Mucosa of gallbladder (tissue), 1 donor: Measurements from ENCODE around the gene VPS9D1. TPM values are rescaled to one million over a fixed set of nuclear protein-coding genes. Genes with fewer than 3 reads are reported as not detected.
"Not testable (repeated sequence)": the region's sequence is repeated elsewhere in the genome, so short reads cannot be mapped to it uniquely, and the experiment has no call there.

Experiments
- DNase-seq: peaks from one replicate; pipeline ENCODE4 v3.0.0-alpha.2; 2020; ENCODE audit warnings: low spot score
- total RNA-seq: library from RNA; stranded (reverse); gene quantifications from one replicate; pipeline ENCODE4 v1.2.1, GENCODE V29; 2021
- donor health status: DM: no; HTN: no; CAD: no.

VPS9D1 gene
- total RNA-seq, 1 donor from 2014 or later = 20.8 TPM

DNA sequence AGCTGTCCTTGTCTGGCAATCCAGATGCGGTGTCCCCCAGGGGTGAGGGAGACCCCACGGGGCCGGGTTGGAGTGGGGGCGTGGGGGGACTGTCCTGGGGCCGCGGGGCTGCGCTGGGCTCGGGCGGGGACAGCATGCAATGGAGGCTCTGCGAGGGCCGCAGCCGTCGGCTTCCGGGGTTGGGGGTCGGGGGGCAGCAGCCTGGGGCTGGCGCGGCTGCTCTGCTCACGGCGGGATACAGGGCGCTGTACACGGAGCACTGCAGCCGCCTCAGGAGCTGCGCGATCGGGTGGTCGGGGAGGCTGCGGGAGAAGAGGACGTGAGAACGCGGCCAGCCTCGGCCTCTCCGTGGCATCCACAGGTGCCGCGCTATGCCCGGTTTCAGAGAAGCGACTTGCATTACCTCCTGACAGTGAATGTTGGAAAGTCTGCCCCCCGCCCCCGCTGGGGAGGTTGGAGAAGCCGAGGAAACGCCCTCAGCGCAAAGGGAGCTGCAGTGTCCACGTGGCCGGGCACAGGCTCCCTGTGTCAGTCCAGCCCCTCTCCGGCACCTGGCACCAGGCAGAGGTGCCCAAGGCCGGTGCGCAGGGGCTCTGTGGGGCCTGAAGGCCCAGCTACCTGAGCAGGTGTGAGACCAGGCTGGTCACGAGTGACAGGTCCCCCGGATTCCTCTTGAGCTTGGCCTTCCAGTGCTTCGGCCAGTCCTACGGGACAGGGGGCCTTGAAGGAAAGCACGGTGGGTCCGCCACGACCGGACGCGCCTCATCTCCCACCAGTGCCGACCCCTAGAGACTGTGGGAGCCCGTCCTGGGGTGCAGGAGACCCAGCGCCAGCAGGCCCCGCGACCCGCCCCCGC, 9.8 kb downstream of the VPS9D1 start:
- no peak for DNase-seq

DNA sequence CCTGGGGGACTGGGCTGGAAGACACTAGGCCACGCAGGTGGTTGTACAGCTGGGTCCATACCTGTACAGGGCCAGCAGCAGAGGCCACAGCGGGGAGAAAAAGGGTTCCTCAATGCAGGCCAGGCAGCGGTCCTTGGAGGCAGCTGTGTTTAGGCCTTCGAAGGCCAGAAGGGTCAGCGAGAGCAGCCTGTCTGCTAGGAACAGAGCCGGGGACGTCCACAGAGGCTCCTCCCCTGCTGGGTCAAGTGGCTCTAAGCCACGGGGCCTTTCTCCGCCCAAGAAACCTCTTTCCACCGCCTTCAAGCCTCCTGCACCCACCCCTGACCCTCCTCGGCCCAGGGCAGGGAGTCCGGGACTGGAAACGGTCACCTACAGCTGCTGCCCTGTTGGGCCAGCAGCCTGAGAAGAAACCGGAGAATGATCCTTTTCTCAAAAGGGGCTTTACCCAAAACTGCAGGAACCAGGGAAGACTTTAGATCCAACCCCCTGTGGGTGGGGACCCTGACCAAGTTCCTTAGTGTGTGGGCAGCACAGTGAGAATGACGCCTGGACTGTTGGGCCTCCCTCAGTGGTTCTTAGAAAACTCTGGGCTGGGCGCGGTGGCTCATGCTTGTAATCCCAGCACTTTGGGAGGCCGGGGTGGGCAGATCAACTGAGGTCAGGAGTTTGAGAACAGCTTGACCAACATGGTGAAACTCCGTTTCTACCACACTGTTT, 10.8 kb downstream of the VPS9D1 start:
- no peak for DNase-seq

DNA sequence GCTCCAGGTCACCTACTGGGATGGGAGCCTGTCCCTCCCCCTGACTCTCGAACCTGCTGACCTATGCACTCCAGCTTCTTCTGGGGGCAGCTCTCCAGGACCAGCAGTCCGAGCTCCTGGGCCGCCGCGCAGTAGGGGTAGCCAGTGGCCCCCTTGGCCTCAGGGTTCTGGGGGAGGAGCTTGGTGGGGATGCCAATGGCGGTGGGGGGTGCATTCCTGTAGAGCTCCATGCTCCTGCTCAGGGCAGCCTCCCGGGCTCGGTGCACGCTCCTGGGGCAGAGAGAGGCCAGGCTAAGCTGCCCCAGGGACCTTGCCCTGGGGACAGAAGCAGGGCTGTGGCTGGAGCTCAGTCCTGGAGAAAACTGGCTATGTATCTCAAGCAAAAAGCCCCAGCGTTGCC, 11.5 kb downstream of the VPS9D1 start:
- DNase-seq = no peak

DNA sequence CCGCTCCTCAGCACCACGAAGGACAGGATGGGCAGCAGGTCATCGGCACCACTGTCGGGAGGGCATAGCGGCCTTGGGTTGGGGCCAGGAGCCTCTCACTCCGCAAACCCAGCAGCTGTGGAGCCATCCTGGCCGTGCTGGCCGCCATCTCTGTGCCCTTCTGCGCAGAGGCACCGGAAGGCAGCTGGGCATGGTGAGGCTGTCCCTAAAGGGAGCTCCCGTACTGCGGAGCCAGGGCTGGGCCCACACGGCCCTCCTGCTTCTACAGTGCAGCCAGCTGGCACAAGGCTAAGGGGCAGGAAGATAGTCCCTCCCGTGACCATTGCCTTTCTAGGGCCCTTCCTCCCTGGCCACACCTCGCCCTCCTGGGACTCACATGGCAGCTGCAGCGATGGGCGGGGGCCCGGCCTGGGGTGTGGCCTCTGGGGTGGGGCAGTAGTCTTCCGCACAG, 12.2 kb downstream of the VPS9D1 start:
- no peak for DNase-seq

DNA sequence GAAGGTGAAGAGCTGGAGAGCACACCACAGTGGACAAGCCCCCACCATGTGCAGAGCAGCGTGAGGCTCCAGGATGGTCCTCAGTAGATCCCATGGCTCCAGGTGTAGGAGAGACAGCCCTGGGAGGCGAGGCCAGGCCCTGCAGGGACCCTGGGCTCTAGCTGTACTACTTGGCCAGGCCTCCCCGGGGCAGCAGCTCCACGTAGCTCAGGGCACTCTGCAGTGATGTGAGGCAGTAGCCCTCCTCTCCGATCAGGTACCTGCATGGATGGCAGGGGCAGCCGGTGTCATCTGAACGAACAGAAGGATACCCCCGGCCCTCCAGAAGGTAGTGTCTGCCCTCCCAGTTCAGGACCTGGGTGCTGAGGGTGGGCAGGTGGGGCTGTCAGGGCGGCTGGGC, 13.0 kb downstream of the VPS9D1 start:
- DNase-seq = no peak

DNA sequence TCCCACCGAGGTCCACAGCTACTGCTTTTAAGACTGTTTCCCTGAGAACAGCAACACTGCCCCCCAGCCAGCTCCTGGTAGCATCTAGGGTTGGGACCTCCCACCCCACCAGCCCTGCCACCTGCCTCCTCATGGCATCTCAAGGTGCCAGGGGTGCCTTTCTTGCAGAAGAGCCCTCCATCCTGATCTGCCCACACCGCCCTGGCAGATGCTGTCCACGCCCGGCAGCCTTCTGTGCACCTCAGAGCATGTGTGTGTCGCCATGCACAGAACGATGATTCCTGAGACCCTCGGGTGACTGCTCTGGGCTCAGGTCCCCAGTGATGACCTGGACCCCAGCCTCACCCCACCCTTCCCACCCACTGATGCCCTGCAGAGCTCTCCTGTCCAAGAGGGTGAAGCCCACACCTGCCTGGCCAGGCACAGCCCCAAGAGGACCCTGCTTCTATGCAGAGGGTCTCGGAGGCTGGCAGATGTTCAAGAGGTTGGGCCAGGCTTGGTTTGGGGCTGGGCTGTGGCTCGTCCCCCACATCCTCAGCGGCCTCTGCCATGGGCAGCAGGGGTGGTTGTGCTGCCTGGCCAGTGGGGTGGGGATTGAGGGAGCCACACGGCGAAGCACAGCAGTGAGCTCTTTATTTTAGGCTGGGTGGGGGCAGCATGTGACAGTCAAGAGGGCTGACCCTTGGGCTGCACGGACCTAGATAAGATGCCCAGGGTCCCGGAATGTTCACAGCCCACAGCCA, 14.0 kb downstream of the VPS9D1 start:
- DNase-seq = no peak

DNA sequence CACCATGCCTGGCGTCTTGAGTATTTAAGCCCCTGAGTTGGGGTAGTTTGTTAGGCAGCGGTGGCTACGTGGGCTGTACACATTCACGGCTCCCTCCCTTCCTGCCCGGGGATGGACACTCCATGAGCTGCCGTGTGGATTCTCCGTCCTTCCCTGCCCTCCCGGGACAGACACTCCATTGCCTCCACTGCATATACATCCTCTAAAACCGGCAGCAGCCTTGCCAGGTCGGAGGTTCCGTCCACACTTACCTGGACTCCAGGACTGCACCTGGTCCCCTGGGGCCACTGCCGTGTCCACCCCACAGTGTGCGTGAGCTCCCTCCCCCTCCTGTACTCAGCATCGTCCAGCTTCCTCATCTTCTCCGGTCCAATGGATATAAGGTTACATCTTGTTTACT, 15.7 kb downstream of the VPS9D1 start:
- no peak for DNase-seq

DNA sequence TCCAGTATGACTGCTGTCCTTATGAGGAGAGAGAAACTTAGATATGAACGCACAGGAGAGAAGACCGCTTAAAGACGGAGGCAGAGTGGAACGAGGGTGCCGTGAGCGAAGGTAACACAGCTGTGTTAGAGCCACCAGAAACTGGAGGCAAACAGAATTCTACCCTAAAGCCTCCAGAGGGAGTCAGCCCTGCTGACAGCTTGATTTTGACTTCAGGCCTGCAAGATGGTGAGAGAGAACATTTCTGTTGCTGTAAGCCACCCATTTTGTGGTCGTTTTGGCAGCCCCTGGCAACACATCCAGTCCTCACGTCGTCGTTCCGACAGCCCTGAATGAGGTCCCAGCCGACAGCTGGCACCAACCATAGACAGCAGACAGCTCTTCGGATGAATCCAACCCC, 16.4 kb downstream of the VPS9D1 start:
- DNase-seq = no peak

DNA sequence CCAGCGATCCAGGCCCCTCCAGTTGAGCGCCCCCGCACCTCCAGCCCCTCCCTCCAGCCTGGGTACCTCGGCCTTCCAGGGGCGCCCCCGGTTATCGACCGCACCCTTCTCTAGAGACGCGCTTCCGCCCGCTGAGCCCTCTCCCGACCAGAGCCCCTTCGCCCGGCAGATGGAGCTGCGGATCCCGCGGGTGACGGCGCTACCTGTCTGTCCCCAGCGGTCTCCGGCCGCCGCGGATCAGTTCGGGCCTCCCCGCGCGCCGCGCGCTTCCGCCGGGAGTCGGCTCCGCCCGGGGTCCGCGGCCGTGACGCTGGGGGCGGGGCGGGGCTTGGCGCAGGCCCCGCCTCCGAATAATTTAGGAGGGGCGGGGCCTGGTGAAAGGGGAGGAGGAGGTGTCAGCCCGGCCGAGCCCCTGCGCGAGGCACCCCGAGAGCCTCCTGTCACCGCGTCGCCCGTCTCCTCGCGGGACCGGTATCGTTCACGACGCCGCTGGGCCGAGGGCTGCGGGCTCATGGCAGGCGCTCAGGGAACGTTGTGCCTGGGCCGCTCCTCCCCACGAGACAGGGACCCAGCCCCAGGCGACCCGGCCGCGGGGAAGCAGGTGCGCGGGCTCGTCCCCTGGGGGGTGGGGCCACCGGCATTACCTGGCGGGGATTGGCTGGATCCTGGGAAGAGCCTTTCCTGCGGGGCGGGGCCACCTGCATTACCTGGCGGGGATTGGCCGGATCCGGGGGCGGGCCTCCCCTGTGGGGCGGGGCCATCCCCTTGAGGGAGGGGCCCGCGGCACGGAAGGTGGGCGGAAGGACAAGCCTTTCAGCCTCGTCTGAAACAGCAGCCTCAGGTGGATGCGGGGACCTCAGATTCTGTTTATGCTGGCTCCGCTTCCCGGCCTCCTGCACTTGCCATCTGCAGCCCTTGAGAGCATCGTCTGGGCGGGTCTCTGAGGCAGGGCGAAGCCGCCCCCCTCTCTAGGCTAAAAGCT, 19.0 kb downstream of the VPS9D1 start, which contains the start of gene SPATA2L:
TSS of gene SPATA2L (minus strand) at position 281 of the 982 bp plus-strand sequence. CDS start 473 bp downstream, outside the sequence.
- DNase-seq = peak; percentile 94

DNA sequence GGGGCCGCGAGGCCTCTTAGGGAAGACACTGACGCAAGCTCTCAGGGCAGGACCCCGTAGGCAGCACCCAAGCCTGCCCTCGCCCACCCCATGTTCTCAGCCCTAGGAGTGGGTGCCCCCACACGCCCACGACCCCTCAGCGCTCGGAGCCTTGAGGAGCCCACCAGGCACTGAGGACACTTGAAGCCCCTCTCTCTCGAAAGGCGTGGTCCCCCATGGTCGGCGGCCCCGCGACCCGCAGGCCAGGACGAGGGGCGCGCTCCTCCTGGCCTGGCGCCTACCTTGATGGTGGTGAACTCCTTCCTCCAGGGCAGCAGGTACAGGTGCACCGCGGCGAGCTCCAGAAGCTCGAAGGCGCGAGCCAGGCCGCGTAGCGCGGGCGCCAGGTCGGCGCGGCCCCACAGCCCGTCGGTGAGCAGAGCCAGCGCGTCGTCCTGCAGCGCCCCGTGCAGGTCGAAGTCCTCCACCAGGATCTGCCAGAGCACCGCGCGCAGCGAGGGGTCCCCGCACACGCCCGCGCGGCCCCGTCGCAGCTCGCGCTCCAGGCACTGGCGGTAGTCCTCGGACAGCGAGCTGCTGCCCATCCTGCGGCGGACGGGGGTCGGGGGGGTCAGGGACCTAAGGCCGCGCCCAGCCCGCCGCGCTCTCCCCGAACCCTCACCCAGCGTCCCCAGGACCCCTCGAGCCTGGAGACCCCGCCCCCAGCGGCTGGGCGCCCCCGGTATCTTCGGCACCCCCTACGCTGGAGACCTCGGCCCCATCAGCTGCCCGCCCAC, 19.9 kb downstream of the VPS9D1 start:
- peak; percentile 65 for DNase-seq

DNA sequence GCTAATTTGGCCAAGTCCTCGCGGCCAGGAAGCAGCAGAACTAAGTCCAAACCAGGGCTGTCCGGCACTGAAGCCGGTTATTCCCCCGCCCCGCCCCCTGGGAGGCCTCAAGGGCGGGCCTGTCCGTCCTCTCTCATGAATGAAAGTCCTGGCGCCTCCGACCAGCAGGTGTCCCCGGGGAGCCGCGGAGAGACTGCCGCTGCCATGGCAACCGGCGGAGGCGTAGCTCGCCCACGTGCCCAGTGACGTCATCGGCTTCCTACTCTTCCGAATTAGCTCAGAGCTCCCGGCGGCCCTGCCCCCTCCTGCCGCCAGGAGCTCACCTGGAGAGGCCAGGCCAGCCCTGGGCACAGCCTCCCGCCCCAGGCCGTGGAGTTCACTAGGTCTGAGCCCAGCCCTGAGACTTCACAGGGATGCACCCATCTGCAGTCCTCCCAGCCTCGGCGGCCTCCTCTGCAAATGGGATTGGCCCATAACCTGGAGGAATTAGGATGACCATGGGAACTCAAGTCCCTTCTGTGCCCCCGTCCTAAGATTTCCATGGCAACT, 20.5 kb downstream of the VPS9D1 start:
- peak; percentile 99 for DNase-seq

DNA sequence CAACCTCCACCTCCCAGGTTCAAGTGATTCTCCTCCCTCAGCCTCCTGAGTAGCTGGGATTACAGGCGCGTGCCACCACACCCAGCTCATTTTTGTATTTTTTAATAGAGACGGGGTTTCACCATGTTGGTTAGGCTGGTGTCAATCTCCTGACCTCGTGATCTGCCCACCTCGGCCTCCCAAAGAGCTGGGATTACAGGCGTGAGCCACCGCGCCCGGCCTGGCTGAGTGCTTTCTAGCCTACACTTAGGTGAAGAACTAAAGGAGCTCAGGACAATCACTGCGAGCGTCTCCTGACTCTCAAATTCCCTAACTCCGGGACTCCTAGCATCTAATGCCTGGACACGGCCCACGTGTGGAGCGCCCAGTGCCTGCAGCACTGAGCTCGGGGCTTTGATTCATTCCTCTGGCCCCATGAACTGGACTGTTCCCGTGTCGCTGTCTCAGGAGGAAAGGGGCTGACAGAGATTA, 21.0 kb downstream of the VPS9D1 start:
- DNase-seq = not testable (repeated sequence)

DNA sequence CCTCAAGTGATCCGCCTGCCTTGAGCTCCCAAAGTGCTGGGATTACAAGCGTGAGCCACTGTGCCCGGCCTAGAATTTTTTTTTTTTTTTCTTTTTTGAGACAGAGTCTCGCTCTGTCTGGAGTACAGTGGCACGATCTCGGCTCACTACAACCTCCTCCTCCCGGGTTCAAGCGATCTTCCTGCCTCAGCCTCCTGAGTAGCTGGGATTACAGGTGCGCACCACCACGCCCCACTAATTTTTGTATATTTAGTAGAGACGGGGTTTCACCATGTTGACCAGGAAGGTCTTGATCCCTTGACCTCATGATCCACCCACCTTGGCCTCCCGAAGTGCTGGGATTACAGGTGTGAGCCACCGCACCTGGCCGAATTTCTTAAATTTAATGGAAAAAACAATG, 22.0 kb downstream of the VPS9D1 start:
- not testable (repeated sequence) for DNase-seq

DNA sequence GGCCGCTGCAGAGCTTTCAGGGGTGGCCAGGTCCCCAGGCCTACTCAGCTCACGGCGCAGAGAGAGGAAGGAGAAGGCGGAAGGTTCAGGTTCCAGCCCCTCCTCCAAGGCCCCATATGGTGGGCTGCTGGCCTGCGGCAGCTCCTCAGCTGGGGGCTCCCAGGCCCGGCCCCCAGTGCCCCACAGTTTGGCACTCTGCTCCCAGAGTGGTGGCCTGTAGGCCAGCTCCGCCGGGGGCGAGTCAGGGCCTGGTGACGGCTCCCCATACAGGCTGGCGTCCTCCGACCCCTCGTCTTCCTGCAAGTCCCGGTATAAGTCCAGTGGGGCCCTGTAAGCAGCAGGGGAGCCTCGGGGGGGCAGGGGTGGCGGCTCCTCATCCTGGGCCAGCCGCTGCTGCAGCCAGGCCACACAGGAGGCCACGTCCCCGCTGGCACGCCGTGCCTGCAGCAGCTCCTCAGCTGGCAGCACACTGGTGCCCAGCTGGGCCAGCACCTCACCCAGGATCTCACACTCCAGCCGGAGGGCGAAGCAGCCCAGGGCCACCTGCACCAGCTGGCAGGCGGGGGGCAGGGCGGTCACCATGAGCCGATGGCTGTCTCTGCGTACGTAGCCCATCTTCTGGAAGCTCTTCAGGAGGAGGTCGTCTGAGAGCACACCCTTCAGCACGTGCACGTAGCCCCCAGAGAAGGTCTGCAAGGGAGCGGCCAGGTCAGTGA, 22.9 kb downstream of the VPS9D1 start:
- no peak for DNase-seq

DNA sequence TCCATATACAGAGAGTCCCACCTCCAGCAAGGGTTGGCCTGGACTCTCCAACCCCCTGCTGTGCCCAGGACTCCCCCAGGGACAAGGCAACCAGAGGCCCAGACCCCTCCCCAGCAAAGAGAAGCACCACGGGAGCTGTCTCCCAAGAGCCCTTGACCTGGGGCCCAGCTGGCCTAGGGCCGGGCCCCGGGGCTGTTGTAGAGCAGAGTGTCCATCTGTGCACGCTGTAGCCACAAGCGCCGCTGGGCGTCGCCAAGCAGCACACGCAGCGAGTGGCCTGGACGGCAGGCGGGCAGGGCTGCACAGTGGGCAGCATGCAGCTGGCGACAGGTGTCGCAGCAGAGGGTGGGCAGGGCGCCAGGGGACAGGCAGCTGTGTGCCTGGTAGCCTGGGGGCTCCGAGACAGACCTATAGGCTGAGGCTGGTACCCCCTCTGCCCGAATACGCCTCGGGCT, 23.5 kb downstream of the VPS9D1 start:
- no peak for DNase-seq

DNA sequence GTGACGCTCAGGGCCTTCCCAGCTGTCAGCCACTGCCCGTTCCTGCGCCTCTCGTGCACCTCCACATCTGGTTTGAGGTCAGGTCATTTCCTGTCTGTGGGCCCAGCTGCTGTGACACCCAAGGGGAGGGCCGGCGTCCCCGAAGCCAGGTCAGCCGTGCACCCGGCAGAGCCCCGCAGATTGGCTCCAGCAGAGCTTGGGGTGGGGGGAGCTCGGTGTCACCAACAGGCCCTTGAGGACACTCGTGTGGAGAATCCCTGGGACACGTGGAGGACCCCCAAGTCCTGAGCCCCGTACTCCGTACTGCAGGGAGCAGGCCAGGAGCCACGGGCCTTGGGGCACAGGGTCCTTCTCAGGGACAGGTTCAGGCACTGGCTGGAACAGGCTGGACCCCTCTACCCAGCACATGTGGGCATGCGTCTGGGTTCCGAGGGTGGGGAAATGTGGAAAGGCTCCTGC, 24.0 kb downstream of the VPS9D1 start:
- no peak for DNase-seq

DNA sequence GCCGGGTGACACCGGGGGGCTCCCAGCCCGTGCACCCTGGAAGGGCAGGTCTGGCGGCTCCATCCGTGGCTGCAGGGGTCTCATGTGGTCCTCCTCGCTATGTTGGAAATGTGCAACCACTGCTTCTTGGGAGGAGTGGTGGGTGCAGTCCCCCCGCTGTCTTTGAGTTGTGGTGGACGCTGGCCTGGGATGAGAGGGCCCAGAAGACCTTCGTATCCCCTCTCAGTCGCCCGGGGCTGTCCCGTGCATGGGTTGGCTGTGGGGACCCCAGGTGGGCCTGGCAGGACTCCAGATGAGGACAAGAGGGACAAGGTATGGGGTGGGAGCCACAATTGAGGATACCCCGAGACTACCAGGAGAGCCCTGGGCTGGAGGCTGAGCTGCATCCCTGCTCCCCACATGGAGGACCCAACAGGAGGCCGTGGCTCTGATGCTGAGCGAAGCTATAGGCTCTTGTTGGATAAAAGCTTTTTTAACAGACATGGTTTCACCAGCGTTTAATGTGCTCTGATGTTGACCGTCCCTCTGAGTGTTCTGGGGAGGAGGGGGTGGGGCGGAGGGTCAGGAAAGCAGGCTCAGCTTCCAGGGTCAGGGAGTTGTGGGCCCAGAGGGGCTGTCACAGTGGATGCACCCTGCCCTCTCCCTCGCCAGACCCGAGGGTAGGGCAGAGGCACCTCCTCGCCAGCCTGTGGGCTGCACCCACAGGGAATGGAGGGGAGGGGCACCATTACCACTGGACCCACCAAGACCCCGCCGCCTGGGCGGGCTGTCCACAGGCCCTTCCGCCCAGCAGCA, 24.6 kb downstream of the VPS9D1 start:
- no peak for DNase-seq
